ENCODE results near the gene FBXO41.
"Not testable (repeated sequence)": the region's sequence is repeated elsewhere in the genome, so short reads cannot be mapped to it uniquely, and the experiment has no call there.

FBXO41 gene

GRCh38 chr2:73286134-73286655, 1.9 kb upstream of the FBXO41 start:
- DNase-seq: no peak

- no peak for DNase-seq
These were observed 971 bp upstream of the FBXO41 start for GRCh38 chr2:73285159-73285739.

DNA sequence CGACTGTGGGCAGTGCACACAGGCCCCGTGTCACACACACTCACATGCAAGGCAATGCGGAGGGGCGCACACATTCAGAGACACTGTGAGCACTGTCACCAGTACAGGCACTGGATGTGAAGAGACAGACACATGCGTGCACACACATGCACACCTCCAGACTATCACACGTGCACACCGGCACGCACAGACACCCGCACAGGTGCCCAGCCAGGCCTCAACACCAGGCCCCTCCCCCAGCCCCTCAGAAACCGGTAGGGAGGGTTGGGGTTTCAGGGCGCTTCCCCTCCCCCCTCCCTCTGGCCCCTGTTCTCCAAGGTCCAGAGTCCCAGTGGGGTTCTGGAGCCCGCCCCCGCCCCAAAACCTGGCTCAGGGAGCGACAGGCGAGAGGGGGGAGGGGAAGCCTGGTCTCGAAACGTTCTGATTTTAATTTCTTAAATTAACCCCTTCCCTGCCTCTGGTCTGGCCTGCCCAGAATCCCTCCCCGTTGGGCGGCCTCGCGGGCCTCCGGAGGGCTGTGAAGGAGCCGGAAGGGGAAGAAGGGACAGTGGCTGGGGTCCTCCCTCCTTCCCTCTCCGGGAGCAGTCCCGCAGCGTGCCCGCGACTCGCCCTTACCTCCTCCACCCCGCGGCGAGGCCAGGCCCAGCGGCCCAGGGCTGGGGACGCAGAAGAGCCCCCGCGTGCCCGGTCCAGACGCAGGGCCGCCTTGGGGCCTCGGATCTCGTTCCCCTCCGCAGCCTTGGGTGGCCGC, 558 bp downstream of the FBXO41 start:
- DNase-seq: peak; percentile 66

DNA sequence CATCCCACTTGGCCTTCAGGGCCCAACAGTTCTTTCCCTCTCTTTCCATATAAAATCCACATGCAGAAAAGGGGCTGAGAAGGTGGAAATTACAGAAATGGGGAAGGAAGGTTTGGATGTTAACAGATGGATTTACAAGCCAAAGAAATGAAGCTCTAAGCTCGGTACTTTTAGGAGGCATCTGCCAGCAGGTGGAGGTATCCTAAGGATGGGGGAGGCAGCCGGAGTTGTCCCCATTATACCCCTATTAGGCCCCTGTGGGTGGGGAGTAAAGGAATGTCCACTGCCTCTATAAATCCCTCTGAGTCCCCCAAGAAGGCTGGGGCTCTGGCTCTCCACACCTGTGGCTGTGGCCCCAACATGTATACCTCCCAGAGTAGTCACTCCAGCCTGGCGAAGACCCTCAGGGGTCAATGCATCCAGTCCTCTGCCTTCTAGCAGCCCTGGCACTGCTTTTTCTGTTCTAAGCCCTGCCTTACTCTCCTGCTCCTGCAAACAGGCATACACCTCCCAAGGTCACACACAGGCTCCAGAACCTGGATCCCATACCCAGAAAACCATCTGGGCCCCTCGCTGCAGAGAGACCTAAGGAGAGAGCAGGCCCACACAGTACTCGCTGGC, 1.2 kb downstream of the FBXO41 start:
- no peak for DNase-seq

GRCh38 chr2:73281244-73281643, 3.0 kb downstream of the FBXO41 start:
- no peak for DNase-seq

DNA sequence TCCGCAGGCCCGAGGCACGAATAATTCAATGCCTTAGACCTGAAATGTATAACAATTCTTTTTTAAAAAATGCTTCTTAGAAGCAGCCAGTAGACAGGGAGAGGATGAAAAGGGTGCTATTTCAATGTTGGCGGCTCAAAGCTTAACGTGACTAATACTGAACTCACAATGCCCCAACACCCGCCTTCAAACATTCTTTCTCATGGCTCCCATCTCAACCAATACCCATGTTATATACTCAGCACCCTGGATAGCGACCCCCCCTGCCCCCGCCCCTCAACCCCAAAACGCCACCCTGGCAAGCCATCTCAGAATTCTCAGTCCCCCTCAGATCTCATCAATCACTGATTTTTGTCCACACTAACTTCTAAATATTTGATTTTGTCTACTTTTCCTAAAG, 4.4 kb downstream of the FBXO41 start:
- no peak for DNase-seq

- DNase-seq: no peak
These were observed 12.0 kb downstream of the FBXO41 start for GRCh38 chr2:73272270-73272669.

- DNase-seq: no peak
These were observed 14.4 kb downstream of the FBXO41 start for GRCh38 chr2:73269686-73270465.

DNA sequence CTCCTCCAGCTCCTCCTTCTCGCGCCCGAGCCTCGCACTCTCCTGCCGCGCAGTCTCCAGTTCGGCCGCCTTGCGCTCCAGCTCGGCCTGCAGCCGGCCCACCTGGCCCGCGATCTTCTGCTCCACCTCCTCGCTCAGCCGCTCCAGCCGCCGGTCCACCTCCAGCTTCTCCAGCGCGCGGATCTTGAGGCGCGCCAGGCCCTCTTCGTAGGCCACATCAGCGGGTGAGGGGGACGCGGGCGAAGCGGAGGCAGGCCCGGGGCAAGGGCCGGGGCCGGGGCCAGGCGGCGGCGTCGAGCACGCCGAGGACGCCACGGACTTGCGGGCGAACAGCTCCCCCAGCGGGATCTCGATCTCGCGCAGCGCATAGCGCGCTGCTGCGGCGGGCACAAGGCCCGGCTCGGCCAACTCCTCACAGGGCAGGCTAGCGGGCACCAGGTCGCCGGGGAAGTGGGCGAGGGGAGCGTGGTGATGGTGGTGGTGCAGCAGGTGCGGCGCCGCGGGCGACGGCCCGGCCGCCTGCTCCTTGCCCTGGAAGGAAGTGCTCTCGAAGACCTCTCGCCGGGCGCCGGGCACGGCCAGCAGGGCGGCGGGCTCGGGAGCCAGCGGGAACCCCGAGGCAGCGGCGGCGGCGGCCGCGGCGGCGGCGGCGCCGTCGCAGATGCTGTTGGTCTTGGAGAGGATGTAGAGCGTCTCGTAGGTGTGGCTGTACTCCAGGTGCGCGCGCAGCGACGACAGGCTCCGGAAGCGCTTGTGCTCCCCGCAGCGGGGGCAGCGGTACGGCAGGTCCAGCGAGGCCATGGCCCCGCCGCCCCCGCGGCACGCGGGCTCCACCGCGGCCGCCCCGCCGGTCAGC, 15.2 kb downstream of the FBXO41 start:
- peak; percentile 77 for DNase-seq

- DNase-seq: no peak
These were observed 15.9 kb downstream of the FBXO41 start for GRCh38 chr2:73268366-73268829.

DNA sequence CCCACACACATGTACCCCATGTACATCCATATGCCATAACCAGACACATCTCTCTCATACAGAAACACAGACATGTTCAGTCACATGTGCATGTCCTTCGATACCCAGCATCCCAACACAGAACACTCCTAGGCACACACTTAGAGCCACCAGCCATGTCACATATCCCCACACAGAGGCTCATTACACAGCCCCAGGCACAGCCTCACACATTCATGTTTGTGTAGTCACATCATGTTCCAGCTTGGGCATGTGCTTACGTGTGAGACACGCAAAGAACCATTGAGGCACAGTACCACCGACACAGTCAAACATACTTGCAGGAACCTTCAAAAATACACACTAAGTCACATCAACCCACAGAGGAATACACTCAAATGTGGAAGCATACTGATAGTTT, 17.3 kb downstream of the FBXO41 start:
- DNase-seq: no peak

DNA sequence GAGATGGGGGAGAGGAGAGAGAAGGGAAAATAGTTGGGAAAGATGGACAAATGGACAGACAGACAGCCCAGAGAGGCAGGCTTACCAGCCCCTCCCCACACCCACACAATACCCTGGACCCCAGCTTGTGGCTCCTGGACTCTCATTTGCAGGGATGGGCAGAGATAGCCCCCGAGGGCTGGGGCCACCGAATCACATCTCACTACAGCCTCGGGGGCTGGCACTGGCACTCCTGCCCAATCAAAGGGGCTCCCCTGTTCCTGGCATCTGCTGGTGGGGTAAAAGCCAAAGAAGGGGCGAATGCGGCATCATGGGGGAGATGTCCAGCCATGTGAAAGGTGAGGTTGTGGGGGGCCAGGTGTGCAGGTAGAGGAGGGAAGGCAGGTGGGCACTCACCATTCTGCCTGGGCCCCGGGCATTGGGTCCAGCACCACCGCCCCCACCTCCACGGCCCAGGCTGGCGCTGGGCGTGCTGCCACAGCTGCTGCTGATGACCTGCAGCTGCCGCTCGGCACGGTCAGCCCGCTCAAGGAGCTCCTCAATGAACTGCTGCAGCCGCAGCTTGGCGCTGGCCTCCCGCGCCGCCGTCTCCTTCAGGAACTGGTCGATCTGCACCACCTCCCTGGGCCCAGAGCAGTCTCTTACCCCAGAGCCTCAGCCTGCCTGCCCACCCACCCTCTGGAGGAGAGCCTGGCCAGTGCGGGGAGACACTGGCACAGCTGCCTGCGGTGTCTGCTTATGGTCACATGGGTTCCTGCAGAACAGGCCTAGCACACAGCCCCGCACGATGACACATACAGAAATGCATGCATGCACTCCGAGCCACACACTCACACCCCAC, 18.0 kb downstream of the FBXO41 start:
- no peak for DNase-seq

DNA sequence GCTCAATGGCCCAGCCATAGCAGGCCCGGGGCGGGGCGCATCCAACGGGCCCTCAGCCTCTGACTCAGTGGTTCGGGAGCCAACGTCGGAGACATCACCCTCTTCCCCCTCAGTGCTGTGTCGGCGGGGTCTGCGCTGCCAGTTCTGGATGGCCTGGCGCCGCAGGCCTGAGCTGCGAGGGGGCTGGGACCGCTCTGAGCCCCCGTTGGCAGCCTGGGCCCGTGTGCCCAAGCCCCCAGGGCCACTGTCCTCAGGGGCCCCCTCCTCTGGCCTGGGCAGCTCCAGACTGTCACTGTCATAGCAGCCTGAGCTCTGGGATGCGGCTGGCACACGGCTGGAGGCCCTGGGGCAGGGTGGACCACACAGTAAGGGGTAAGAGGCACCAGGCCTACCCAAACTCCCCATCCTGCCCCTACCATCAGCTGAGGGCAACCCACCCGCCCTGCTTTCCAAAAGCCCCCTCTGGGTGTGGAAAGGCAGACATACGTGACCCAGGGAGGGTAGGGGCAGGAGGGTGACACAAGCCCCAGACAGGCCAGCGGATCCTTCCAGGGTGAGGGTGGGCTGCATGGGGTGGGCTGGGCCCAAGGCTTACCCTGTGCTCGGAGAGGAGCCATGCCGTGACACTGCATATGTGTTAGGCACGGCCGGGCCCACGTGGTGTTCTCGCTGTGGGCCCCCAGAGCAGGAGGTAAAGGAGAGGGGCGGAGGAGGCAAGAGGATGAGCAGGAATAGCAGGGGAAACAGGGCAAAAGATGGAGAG, 18.8 kb downstream of the FBXO41 start:
- no peak for DNase-seq

DNA sequence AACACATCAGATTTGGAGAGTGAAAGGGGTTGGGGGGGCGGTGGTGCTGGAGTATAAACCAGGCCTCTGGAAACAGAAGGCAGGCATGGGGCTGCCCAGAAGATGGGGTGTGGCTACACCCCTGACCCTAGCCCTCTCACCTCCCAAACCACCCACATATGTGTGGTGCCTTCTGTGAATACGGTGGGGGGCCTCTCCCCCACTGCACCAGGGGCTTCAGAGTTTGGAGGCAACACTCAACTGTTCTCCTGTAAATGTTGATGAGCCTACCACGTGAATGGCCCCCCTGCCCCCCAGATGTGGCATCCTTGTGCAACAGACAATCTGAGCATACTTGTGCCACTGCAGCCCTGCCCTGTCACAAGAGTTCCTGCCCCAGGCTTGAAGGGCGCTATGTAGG, 19.5 kb downstream of the FBXO41 start:
- DNase-seq: no peak

DNA sequence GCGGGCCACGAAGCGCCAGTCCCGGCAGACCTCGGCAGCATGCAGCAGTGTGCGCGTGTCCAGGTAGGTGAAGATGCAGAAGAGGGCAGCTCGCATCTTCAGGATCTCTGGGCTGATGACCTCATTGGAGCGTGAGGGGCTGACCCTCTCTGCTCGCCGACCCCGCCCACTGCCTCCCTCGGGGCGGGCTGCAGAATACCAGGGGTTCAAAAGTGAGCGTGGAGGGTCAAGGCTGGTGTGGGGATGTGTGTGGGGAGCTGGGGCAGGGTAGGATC, 20.0 kb downstream of the FBXO41 start:
- no peak for DNase-seq

DNA sequence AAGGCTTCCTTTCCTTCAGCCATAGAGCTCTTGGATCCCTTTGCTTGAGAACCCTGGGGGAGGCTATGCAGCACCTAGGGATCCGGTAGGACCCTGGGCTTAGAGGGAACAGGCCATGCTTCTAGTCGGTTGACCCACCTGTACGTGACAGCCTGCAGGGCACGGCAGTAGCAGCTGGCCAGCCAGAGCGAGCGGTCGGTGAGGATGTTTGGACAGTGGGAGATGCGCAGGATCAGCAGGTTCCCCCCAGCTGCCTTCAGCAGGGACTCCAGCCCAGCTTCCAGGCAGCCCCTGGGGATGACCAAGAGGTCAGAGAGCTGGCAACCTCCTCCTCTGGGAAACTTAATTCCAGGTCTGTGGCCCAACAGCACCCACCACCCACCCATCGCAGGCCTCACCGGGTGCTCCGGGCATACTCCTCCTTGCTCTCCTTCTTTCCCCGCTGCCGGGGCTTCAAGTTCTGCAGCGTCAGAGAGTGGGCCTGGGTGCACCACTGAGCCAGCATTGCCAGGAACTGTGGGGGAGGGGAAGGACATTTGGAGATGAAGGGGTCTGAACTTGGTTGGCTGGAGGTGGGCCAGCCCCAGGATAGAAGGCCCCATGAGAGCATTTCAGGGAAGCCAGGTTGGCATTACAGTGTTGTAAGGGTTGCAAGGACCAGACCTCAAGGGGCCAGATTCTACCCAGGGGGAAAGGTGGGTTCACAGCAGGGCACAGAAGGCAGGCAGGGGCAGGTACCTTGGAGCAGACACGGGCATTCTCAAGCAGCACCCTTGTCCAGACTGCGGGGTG, 20.5 kb downstream of the FBXO41 start:
- DNase-seq: no peak

GRCh38 chr2:73262691-73263429, 21.4 kb downstream of the FBXO41 start:
- not testable (repeated sequence) for DNase-seq

DNA sequence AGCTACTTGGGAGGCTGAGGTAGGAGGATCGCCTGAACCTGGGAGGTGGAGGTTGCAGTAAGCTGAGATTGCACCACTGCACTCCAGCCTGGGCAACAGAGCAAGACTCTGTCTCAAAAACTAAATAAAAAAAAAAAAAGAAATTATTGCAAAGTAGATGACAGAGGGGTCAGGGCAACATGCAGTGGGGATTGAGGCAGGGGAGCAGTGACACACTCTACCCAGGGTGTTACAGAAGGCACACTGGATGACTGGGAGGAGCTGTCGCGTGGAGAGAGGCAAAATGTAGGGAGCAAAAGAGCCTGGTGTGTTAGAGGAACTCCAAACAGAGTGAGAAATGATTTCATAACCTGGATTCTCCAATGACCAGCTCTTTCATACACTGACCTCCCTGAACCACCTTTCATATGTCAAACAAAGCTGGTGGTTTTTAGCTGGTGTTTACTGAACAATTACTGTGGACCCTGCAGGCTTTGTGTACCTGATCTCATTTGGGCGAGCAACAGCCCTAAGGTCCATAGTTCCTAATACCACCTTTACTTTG, 22.1 kb downstream of the FBXO41 start:
- DNase-seq: no peak

Data from stimulated activated CD4-positive, alpha-beta T cell treated with anti-CD3 and anti-CD28 coated beads, Interleukin-15, amount 100 ng/mL, for 24 hours (primary cell).